ENCODE data around the gene HTN1.
"Not testable (repeated sequence)": the region's sequence is repeated elsewhere in the genome, so short reads cannot be mapped to it uniquely, and the experiment has no call there.

Gene HTN1

GRCh38 chr4:70050138-70050537, at the start of gene HTN1:
Gene HTN1, plus strand, starts transcription at chr4:70050438. Its CDS starts 2,639 bp downstream, at chr4:70053077.
- not testable (repeated sequence) for DNase-seq (ENCODE audit: low read depth in 2 of 2)

GRCh38 chr4:70000711-70001110, 49.5 kb upstream of the HTN1 start:
- DNase-seq (ENCODE audit: low read depth in 2 of 2) = no peak

DNA sequence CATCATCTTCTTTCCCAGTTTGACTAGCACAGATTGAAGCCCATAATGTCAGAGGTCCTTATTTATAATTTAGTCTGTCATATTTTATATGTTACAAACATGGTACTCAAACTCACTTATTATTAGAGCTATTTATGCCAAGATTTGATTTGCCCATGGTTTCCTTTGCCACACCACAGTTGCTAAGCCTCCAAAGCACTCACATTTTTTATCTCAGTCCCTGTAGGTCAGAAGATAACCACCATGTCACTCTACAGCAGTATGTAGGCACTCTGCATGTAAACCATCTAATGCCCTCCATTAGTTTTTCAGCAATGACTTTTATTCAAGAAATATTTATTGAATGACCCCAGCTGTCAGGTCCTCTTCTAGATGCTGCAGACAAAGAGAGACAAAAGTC, 47.7 kb upstream of the HTN1 start:
- DNase-seq (ENCODE audit: low read depth in 2 of 2) = no peak

GRCh38 chr4:70008771-70009170, 41.5 kb upstream of the HTN1 start:
- DNase-seq (ENCODE audit: low read depth in 2 of 2) = no peak

DNA sequence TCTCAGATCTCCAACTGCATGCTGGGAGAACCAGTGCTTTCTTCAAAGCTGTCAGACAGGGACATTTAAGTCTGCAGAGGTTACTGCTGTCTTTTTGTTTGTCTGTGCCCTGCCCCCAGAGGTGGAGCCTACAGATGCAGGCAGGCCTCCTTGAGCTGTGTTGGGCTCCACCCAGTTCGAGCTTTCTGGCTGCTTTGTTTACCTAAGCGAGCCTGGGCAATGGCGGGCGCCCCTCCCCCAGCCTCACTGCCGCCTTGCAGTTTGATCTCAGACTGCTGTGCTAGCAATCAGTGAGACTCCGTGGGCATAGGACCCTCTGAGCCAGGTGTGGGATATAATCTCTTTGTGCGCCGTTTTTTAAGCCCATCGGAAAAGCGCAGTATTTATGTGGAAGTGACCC, 31.2 kb upstream of the HTN1 start:
- not testable (repeated sequence) for DNase-seq (ENCODE audit: low read depth in 2 of 2)

- no peak for DNase-seq (ENCODE audit: low read depth in 2 of 2)
These were observed 27.0 kb upstream of the HTN1 start for GRCh38 chr4:70023218-70023617.

DNA sequence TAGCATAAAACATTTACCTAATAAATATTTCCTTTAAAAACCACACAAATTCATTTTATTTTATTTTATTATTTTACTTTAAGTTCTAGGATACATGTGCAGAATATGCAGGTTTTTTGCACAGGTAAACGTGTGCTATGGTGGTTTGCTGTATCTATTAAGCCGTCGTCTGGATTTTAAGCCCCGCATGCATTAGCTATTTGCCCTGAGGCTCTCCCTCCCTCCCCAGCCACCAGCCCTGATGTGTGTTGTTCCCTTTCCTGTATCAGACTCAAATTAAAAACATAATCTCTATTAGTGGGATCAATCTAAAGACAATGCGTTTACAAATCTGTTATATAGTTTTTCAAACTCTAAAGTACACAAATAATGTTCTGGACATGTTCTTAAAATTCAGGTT, 23.2 kb upstream of the HTN1 start:
- DNase-seq (ENCODE audit: low read depth in 2 of 2) = no peak

- not testable (repeated sequence) for DNase-seq (ENCODE audit: low read depth in 2 of 2)
These were observed 22.1 kb upstream of the HTN1 start, which contains the start of gene HTN3 for GRCh38 chr4:70028159-70028558. Gene HTN3, plus strand, starts transcription at chr4:70028459. Its CDS starts 2,282 bp downstream, at chr4:70030741.

GRCh38 chr4:70037559-70037958, 12.7 kb upstream of the HTN1 start:
- DNase-seq (ENCODE audit: low read depth in 2 of 2) = not testable (repeated sequence)

DNA sequence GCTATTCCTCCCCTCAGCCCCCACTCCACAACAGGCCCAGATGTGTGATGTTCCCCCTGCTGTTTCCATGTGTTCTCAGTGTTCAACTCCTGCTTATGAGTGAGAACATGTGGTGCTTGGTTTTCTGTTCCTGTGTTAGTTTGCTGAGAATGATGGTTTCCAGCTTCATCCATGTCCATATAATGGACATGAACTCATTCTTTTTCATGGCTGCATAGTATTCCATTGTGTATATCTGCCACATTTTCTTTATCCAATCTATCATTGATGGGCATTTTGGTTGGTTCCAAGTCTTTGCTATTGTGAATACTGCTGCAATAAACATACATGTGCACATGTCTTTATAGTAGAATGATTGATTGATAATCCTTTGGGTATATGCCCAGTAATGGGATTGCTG, 10.3 kb upstream of the HTN1 start:
- DNase-seq (ENCODE audit: low read depth in 2 of 2) = not testable (repeated sequence)

GRCh38 chr4:70041652-70042286, 8.5 kb upstream of the HTN1 start:
- DNase-seq (ENCODE audit: low read depth in 2 of 2) = no peak

- DNase-seq (ENCODE audit: low read depth in 2 of 2) = not testable (repeated sequence)
These were observed 6.3 kb downstream of the HTN1 start for GRCh38 chr4:70056534-70056933.

DNA sequence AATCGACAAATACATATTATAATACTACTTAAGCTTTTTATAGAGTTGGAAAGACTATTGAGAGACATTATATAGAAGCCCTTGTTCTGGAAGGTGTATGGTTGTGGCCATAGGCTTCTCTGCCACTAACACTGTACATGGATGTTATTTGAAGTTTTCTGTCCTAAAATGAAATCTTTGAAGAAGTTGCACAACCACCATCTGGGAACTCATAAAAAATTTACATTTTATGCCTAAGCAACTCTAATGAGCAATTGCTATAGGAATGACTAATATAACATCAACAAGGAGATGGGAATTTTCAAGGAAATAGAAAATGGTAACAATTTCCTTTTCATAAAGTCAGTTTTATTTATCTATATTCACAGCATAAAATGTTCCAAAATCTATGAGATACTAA, 7.4 kb downstream of the HTN1 start:
- DNase-seq (ENCODE audit: low read depth in 2 of 2) = no peak

DNA sequence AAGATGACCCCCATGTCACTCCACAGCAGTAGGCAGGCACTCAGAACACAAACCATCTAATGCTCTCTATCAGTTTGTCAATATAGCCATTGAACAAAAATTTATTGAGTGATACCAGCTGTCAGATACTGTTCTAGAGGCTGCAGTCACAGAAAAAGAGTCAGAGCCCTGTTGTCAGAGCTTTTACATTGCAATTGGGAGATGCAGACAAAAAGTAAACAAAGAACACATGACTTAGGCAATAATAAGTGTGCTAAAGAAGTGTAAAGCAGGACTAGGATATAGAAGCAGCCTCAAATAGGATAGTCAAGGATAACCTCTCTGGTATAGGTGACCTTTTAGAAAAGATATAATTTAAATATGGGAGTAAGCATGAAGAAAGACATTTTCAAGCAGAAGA, 8.9 kb downstream of the HTN1 start:
- no peak for DNase-seq (ENCODE audit: low read depth in 2 of 2)

DNA sequence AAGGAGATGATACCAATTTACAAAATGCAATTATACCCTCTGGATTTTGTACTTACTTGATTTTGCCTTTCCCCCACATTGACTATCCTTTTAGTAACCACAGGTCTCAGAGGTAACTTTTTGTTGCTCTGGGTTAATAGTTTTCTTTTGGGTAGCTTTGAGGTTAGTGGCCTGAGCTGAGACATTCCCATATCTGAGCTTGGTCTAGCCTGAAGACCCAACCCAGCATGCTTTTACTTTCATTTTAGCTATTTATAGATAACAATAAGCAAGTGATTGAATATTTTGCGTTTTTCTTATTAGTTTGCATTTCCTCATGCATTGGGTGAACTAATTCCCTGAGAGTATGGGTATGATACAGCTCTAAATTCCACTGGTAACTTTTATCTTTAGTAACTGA, 11.8 kb downstream of the HTN1 start:
- no peak for DNase-seq (ENCODE audit: low read depth in 2 of 2)

- DNase-seq (ENCODE audit: low read depth in 2 of 2) = no peak
These were observed 30.0 kb downstream of the HTN1 start for GRCh38 chr4:70080205-70080604.

DNA sequence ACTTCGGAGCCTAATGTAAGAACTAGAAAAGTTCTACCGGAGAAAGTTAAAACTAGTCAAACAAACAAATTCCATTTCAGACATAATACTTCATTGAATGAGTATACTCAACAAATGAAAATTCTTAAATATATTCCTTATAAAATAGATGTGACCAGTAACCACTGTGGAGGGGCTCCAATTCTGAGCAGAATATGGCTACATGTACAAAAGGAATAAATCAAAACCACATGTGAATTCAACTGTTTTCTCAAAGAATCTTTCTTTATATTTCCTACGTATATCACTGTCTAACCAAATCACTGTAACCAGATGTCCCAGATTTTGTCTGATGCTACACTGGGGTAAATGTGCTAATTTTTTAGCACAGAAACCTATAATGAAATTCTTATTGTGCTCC, 49.0 kb downstream of the HTN1 start:
- no peak for DNase-seq (ENCODE audit: low read depth in 2 of 2)
